Measurements from ENCODE around the gene NUDCD2.
A peak's percentile ranks its signal among the peaks of the same experiment; 100 is the strongest.
"Not testable (repeated sequence)": the region's sequence is repeated elsewhere in the genome, so short reads cannot be mapped to it uniquely, and the experiment has no call there.

NUDCD2 gene

GRCh38 chr5:163415673-163416072 lies 44.2 kb downstream of the NUDCD2 start:
- DNase-seq, result not testable (repeated sequence)

GRCh38 chr5:163410505-163410904 lies 49.4 kb downstream of the NUDCD2 start:
- no peak for DNase-seq

- no peak for DNase-seq
Observed at GRCh38 chr5:163409384-163409783, 50.5 kb downstream of the NUDCD2 start.

- DNase-seq, result peak; percentile 71
Observed at GRCh38 chr5:163408311-163408923, 51.5 kb downstream of the NUDCD2 start.

GRCh38 chr5:163407034-163407655 lies 52.8 kb downstream of the NUDCD2 start:
- DNase-seq, result no peak

- no peak for DNase-seq
Observed at GRCh38 chr5:163404364-163405173, 55.3 kb downstream of the NUDCD2 start.

- no peak for DNase-seq
Observed at GRCh38 chr5:163402007-163402406, 57.9 kb downstream of the NUDCD2 start.

- DNase-seq, result no peak
Observed at GRCh38 chr5:163401271-163401670, 58.6 kb downstream of the NUDCD2 start.

GRCh38 chr5:163399923-163400322 lies 60.0 kb downstream of the NUDCD2 start:
- DNase-seq, result no peak

GRCh38 chr5:163397354-163397753 lies 62.5 kb downstream of the NUDCD2 start:
- DNase-seq, result no peak

GRCh38 chr5:163396818-163397340 lies 63.0 kb downstream of the NUDCD2 start:
- not testable (repeated sequence) for DNase-seq

Data from stimulated activated CD8-positive, alpha-beta memory T cell treated with anti-CD3 and anti-CD28 coated beads, Interleukin-4, amount 100 ng/mL, for 48 hours (primary cell).